ENCODE results near the gene XPR1.

DNA sequence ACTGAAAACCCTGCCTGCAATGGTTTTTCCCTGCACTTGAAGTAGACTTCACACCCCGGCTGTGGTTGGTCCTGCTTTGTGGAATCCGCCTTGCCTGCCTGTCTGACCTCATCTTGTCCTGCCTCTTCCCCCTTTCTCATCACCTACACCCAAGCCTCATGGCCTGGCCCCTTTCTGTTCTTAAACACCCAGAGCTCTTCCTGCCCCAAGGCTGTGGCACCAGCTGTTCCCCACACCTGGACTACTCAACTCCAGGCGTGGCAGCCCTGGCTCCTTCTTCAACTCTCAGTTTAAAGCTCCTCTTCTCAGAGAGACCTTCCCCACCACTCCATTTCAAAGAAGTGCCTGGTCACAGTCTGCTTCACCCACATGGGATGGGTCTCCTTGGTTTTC, 307.9 kb downstream of the XPR1 start:
- TF ChIP-seq, protein P1, sequence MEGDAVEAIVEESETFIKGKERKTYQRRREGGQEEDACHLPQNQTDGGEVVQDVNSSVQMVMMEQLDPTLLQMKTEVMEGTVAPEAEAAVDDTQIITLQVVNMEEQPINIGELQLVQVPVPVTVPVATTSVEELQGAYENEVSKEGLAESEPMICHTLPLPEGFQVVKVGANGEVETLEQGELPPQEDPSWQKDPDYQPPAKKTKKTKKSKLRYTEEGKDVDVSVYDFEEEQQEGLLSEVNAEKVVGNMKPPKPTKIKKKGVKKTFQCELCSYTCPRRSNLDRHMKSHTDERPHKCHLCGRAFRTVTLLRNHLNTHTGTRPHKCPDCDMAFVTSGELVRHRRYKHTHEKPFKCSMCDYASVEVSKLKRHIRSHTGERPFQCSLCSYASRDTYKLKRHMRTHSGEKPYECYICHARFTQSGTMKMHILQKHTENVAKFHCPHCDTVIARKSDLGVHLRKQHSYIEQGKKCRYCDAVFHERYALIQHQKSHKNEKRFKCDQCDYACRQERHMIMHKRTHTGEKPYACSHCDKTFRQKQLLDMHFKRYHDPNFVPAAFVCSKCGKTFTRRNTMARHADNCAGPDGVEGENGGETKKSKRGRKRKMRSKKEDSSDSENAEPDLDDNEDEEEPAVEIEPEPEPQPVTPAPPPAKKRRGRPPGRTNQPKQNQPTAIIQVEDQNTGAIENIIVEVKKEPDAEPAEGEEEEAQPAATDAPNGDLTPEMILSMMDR (optimal IDR thresholded peaks at IDR 0.05 in 1 of 3, IDR thresholded peaks at IDR 0.05 in 1 of 3, conservative IDR thresholded peaks at IDR 0.05 in 1 of 3; ENCODE audit: extremely low read depth in 1 of 3, insufficient read depth in 2 of 3, low read length in 3 of 3): no peak
- no peak for TF ChIP-seq EZH2 (IDR thresholded peaks at IDR 0.05; ENCODE audit: low read length)

Measured in keratinocyte (primary cell).